ENCODE measurements around the gene ADAP1. TPM values are rescaled to one million over a fixed set of nuclear protein-coding genes. Genes with fewer than 3 reads are reported as not detected.

Gene ADAP1
- total and polyA plus RNA-seq, 2 of the 8 experiments (the other 6 are each of a cell fraction or from before 2014, with no cell fraction given): 5.8 to 6.1 TPM

DNA sequence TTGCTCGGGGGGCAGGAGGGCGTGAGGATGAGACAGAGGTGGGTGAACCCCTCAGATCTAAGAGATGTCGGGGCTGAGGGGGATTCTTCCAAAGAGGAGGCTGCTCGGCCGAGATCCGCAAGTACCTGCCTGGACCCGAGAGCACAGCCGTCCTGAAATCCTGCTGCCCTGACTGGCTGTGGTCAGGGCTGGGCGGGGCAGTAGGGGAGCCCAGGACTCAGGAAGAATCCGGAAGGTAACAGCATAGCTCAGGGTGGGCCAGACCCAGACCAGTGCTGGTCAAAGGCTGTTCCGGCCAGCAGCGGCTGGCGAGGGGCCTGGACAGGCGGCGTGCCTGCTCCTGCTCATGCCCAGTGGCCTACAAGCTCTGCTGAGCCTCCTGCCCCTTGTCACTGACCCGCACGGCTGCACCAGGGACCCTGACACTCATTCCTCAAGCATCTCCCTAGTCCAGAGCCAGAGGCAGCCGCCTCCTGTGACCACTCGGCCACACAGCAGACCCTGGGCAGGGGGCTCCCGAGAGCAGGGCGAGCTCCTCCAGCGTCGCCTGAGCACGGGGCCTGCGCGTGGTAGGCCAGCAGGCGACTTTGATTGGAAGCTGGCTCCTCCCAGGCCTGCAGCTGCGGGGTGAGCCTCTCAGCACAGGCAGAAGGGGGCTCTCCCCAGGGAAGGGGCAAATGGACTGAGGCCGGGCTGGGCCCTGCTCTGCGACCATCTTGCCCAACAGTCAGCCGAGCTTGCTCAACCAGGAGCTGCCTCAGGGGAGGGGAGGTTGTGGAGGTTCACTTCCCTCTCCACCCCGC lies 3.1 kb upstream of the ADAP1 start (continued):
- TF ChIP-seq, protein P1, sequence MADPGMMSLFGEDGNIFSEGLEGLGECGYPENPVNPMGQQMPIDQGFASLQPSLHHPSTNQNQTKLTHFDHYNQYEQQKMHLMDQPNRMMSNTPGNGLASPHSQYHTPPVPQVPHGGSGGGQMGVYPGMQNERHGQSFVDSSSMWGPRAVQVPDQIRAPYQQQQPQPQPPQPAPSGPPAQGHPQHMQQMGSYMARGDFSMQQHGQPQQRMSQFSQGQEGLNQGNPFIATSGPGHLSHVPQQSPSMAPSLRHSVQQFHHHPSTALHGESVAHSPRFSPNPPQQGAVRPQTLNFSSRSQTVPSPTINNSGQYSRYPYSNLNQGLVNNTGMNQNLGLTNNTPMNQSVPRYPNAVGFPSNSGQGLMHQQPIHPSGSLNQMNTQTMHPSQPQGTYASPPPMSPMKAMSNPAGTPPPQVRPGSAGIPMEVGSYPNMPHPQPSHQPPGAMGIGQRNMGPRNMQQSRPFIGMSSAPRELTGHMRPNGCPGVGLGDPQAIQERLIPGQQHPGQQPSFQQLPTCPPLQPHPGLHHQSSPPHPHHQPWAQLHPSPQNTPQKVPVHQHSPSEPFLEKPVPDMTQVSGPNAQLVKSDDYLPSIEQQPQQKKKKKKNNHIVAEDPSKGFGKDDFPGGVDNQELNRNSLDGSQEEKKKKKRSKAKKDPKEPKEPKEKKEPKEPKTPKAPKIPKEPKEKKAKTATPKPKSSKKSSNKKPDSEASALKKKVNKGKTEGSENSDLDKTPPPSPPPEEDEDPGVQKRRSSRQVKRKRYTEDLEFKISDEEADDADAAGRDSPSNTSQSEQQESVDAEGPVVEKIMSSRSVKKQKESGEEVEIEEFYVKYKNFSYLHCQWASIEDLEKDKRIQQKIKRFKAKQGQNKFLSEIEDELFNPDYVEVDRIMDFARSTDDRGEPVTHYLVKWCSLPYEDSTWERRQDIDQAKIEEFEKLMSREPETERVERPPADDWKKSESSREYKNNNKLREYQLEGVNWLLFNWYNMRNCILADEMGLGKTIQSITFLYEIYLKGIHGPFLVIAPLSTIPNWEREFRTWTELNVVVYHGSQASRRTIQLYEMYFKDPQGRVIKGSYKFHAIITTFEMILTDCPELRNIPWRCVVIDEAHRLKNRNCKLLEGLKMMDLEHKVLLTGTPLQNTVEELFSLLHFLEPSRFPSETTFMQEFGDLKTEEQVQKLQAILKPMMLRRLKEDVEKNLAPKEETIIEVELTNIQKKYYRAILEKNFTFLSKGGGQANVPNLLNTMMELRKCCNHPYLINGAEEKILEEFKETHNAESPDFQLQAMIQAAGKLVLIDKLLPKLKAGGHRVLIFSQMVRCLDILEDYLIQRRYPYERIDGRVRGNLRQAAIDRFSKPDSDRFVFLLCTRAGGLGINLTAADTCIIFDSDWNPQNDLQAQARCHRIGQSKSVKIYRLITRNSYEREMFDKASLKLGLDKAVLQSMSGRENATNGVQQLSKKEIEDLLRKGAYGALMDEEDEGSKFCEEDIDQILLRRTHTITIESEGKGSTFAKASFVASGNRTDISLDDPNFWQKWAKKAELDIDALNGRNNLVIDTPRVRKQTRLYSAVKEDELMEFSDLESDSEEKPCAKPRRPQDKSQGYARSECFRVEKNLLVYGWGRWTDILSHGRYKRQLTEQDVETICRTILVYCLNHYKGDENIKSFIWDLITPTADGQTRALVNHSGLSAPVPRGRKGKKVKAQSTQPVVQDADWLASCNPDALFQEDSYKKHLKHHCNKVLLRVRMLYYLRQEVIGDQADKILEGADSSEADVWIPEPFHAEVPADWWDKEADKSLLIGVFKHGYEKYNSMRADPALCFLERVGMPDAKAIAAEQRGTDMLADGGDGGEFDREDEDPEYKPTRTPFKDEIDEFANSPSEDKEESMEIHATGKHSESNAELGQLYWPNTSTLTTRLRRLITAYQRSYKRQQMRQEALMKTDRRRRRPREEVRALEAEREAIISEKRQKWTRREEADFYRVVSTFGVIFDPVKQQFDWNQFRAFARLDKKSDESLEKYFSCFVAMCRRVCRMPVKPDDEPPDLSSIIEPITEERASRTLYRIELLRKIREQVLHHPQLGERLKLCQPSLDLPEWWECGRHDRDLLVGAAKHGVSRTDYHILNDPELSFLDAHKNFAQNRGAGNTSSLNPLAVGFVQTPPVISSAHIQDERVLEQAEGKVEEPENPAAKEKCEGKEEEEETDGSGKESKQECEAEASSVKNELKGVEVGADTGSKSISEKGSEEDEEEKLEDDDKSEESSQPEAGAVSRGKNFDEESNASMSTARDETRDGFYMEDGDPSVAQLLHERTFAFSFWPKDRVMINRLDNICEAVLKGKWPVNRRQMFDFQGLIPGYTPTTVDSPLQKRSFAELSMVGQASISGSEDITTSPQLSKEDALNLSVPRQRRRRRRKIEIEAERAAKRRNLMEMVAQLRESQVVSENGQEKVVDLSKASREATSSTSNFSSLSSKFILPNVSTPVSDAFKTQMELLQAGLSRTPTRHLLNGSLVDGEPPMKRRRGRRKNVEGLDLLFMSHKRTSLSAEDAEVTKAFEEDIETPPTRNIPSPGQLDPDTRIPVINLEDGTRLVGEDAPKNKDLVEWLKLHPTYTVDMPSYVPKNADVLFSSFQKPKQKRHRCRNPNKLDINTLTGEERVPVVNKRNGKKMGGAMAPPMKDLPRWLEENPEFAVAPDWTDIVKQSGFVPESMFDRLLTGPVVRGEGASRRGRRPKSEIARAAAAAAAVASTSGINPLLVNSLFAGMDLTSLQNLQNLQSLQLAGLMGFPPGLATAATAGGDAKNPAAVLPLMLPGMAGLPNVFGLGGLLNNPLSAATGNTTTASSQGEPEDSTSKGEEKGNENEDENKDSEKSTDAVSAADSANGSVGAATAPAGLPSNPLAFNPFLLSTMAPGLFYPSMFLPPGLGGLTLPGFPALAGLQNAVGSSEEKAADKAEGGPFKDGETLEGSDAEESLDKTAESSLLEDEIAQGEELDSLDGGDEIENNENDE (IDR thresholded peaks at IDR 0.05; ENCODE audit: insufficient replicate concordance, low read length): no peak
- TF ChIP-seq EP300 (IDR thresholded peaks at IDR 0.05; ENCODE audit: borderline replicate concordance in 1 of 2, low read depth in 2 of 2, low read length in 2 of 2) (no peak), CBX8 (IDR thresholded peaks at IDR 0.05; ENCODE audit: borderline replicate concordance, low read depth, low read length) (no peak), TBP (IDR thresholded peaks at IDR 0.05; ENCODE audit: low read depth, low read length) (no peak), TAF7 (optimal IDR thresholded peaks at IDR 0.05; ENCODE audit: borderline replicate concordance, low read depth, low read length) (no peak), PHF8 (conservative IDR thresholded peaks at IDR 0.05; ENCODE audit: low read depth, low read length) (no peak), SRF (IDR thresholded peaks at IDR 0.05; ENCODE audit: low read depth, low read length) (no peak), SP2 (IDR thresholded peaks at IDR 0.05; ENCODE audit: low read length) (no peak), RAD21 (IDR thresholded peaks at IDR 0.05 in 1 of 2, conservative IDR thresholded peaks at IDR 0.05 in 1 of 2; ENCODE audit: low read depth in 2 of 2, low read length in 2 of 2) (no peak)
